ENCODE measurements around the gene ACO2. TPM values are rescaled to one million over a fixed set of nuclear protein-coding genes. Genes with fewer than 3 reads are reported as not detected.

ACO2 gene
- total and polyA plus RNA-seq, 2 of the 13 experiments (the other 11 are each of a cell fraction or from before 2014, with no cell fraction given): 19.2 to 45.6 TPM

DNA sequence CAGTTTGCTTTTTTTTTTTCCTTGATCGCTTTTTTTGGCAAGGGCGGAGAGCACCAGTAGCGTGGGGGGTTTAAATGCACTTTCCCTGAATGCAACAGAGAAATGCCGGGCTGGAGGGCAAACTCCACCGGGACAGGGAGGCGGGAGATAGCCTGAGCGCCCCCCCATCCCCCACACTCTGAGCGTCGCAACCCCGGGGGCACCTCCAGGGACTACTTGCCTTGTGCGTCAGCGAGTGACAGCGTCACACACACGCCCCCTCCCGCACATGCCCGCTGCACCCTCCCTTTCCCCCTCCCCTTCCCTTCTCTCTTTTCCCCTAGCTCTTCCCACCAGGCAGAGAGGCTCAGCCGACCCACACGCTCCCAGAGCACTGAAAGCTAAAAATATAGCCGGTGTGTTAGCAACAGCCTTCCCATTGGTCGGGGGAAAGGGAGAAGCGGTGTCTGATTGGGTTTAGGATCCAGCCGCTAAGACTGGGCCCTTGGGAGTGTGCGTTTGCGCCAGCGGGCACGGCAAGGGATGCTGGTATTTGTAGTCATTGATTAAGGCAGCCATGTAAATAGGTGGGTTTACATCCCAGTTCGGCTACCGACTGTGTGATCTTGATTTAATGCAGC is 20.6 kb upstream of the ACO2 start (continued):
- TF ChIP-seq, protein P1, sequence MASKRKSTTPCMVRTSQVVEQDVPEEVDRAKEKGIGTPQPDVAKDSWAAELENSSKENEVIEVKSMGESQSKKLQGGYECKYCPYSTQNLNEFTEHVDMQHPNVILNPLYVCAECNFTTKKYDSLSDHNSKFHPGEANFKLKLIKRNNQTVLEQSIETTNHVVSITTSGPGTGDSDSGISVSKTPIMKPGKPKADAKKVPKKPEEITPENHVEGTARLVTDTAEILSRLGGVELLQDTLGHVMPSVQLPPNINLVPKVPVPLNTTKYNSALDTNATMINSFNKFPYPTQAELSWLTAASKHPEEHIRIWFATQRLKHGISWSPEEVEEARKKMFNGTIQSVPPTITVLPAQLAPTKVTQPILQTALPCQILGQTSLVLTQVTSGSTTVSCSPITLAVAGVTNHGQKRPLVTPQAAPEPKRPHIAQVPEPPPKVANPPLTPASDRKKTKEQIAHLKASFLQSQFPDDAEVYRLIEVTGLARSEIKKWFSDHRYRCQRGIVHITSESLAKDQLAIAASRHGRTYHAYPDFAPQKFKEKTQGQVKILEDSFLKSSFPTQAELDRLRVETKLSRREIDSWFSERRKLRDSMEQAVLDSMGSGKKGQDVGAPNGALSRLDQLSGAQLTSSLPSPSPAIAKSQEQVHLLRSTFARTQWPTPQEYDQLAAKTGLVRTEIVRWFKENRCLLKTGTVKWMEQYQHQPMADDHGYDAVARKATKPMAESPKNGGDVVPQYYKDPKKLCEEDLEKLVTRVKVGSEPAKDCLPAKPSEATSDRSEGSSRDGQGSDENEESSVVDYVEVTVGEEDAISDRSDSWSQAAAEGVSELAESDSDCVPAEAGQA (IDR thresholded peaks at IDR 0.05; ENCODE audit: low read depth): no peak; the same call in 1 of the 2 replicates
- TF ChIP-seq, protein P1 (CRISPR knock-in tag; IDR thresholded peaks at IDR 0.05; ENCODE audit: borderline replicate concordance): no peak
- TF ChIP-seq ZNF34 (CRISPR knock-in tag; IDR thresholded peaks at IDR 0.05; ENCODE audit: borderline replicate concordance) (no peak), GATA4 (IDR thresholded peaks at IDR 0.05; ENCODE audit: borderline replicate concordance, low read depth) (no peak), ZNF337 (CRISPR knock-in tag; IDR thresholded peaks at IDR 0.05; ENCODE audit: borderline replicate concordance, low read depth) (no peak), PTBP1 (IDR thresholded peaks at IDR 0.05; ENCODE audit: low read depth, low read length, poor library complexity, severe bottlenecking) (no peak), ZNF788 (CRISPR knock-in tag; IDR thresholded peaks at IDR 0.05; ENCODE audit: borderline replicate concordance) (peak; percentile 89; the same call in 1 of the 2 replicates), HOXD1 (CRISPR knock-in tag; IDR thresholded peaks at IDR 0.05) (no peak), GATAD1 (CRISPR knock-in tag; IDR thresholded peaks at IDR 0.05) (peak; percentile 73), HDAC6 (IDR thresholded peaks at IDR 0.05; ENCODE audit: low read depth, low read length) (no peak), ZNF451 (CRISPR knock-in tag; IDR thresholded peaks at IDR 0.05) (no peak), ZNF773 (CRISPR knock-in tag; IDR thresholded peaks at IDR 0.05; ENCODE audit: borderline replicate concordance) (no peak), HNRNPLL (IDR thresholded peaks at IDR 0.05; ENCODE audit: low read depth, low read length, poor library complexity, severe bottlenecking) (peak; percentile 52), ZNF136 (CRISPR knock-in tag; IDR thresholded peaks at IDR 0.05; ENCODE audit: low read depth) (no peak), ZNF530 (CRISPR knock-in tag; IDR thresholded peaks at IDR 0.05; ENCODE audit: low read depth) (no peak), ZNF446 (CRISPR knock-in tag; IDR thresholded peaks at IDR 0.05) (no peak; the same call in 1 of the 2 replicates), ZNF552 (CRISPR knock-in tag; IDR thresholded peaks at IDR 0.05; ENCODE audit: borderline replicate concordance) (no peak; the same call in 1 of the 2 replicates), ZNF292 (CRISPR knock-in tag; IDR thresholded peaks at IDR 0.05; ENCODE audit: borderline replicate concordance, low read depth) (no peak), NPAS2 (CRISPR knock-in tag; IDR thresholded peaks at IDR 0.05; ENCODE audit: borderline replicate concordance) (no peak)
- TF ChIP-seq, protein P2, sequence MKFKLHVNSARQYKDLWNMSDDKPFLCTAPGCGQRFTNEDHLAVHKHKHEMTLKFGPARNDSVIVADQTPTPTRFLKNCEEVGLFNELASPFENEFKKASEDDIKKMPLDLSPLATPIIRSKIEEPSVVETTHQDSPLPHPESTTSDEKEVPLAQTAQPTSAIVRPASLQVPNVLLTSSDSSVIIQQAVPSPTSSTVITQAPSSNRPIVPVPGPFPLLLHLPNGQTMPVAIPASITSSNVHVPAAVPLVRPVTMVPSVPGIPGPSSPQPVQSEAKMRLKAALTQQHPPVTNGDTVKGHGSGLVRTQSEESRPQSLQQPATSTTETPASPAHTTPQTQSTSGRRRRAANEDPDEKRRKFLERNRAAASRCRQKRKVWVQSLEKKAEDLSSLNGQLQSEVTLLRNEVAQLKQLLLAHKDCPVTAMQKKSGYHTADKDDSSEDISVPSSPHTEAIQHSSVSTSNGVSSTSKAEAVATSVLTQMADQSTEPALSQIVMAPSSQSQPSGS (CRISPR knock-in tag; IDR thresholded peaks at IDR 0.05): peak; percentile 77
- TF ChIP-seq, protein P3, sequence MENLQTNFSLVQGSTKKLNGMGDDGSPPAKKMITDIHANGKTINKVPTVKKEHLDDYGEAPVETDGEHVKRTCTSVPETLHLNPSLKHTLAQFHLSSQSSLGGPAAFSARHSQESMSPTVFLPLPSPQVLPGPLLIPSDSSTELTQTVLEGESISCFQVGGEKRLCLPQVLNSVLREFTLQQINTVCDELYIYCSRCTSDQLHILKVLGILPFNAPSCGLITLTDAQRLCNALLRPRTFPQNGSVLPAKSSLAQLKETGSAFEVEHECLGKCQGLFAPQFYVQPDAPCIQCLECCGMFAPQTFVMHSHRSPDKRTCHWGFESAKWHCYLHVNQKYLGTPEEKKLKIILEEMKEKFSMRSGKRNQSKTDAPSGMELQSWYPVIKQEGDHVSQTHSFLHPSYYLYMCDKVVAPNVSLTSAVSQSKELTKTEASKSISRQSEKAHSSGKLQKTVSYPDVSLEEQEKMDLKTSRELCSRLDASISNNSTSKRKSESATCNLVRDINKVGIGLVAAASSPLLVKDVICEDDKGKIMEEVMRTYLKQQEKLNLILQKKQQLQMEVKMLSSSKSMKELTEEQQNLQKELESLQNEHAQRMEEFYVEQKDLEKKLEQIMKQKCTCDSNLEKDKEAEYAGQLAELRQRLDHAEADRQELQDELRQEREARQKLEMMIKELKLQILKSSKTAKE (CRISPR knock-in tag; IDR thresholded peaks at IDR 0.05; ENCODE audit: borderline replicate concordance): no peak

All from HepG2 (cell line).